PC-3 (cell line): ENCODE data around the gene MRPS31. TPM values are rescaled to one million over a fixed set of nuclear protein-coding genes. Genes with fewer than 3 reads are reported as not detected.
"Not testable (repeated sequence)": the region's sequence is repeated elsewhere in the genome, so short reads cannot be mapped to it uniquely, and the experiment has no call there.

Experiments
- ATAC-seq: fragments of 200-7000 bp; cut with Tn5 transposase; 2 replicates; pipeline ENCODE4 v1.9.1; 2020; ENCODE audit warnings: mild to moderate bottlenecking, moderate library complexity
- BruUV-seq: library from RNA; stranded (reverse); fragments of 400-500 nt; replicated peaks from 2 replicates; lab custom pipeline; 2021; lab: Mats Ljungman, UMichigan
- CTCF ChIA-PET: fragments of 300-600 bp; sonication (Branson Sonifier 250); formaldehyde crosslinking; loops from one replicate; lab custom pipeline; 2022; ENCODE audit warnings: antibody characterized with exemption; lab: Charles Lee
- POLR2A ChIA-PET: fragments of 300-600 bp; sonication (Branson Sonifier 250); formaldehyde crosslinking; loops from one replicate; lab custom pipeline; 2022; ENCODE audit warnings: antibody characterized with exemption; ENCODE audit not compliant: unreplicated experiment; lab: Charles Lee
- DNase-seq: peaks from one replicate; pipeline ENCODE4 v3.0.0-alpha.2; 2015
- H2AFZ ChIP-seq: fragments of 300-600 bp; sonication (generic); 2 replicates; pipeline ENCODE4 v1.6.0; 2016; ENCODE audit warnings: antibody characterized with exemption, low read length
- H3F3A ChIP-seq: fragments of 300-600 bp; sonication (generic); one replicate; pipeline ENCODE4 v1.6.0; 2017; ENCODE audit warnings: antibody characterized with exemption, low read length, control low read depth, mild to moderate bottlenecking; ENCODE audit not compliant: unreplicated experiment
- H3K27ac ChIP-seq: fragments of 300-600 bp; sonication (generic); 2 replicates; pipeline ENCODE4 v1.5.1; 2016; ENCODE audit warnings: mild to moderate bottlenecking, low read length
- H3K27me3 ChIP-seq: fragments of 300-600 bp; sonication (generic); 2 replicates; pipeline ENCODE4 v1.6.1; 2016; ENCODE audit warnings: low read length, mixed read lengths
- H3K36me3 ChIP-seq: fragments of 300-600 bp; sonication (generic); 2 replicates; pipeline ENCODE4 v1.6.1; 2016; ENCODE audit warnings: low read depth, mixed run types, low read length, mixed read lengths
- H3K4me1 ChIP-seq: fragments of 300-600 bp; sonication (generic); 2 replicates; pipeline ENCODE4 v1.5.1; 2016; ENCODE audit warnings: low read length; ENCODE audit not compliant: insufficient read depth
- H3K4me2 ChIP-seq: fragments of 300-600 bp; sonication (generic); 2 replicates; pipeline ENCODE4 v1.6.0; 2016; ENCODE audit warnings: low read length
- H3K4me3 ChIP-seq: fragments of 300-600 bp; sonication (generic); 2 replicates; pipeline ENCODE4 v1.5.1; 2016; ENCODE audit warnings: mild to moderate bottlenecking, low read length, mixed read lengths
- H3K79me2 ChIP-seq: fragments of 300-600 bp; sonication (generic); 2 replicates; pipeline ENCODE4 v1.6.1; 2017; ENCODE audit warnings: low read length, mixed read lengths
- H3K9ac ChIP-seq: fragments of 300-600 bp; sonication (generic); 2 replicates; pipeline ENCODE4 v1.6.0; 2016; ENCODE audit warnings: mild to moderate bottlenecking, low read length
- H3K9me2 ChIP-seq: fragments of 300-600 bp; sonication (generic); replicated peaks from 2 replicates; pipeline ENCODE4 v1.6.1; 2016; ENCODE audit warnings: mixed run types, low read length, mixed read lengths
- H3K9me3 ChIP-seq: fragments of 300-600 bp; sonication (generic); 2 replicates; pipeline ENCODE4 v1.6.1; 2016; ENCODE audit warnings: low read length, mixed read lengths
- H4K20me1 ChIP-seq: fragments of 300-600 bp; sonication (generic); 2 replicates; pipeline ENCODE4 v1.6.1; 2016; ENCODE audit warnings: low read length, mixed read lengths
- CTCF ChIP-seq: fragments of 300-600 bp; sonication (generic); conservative IDR thresholded peaks from 2 replicates; pipeline ENCODE4 v1.5.1; 2017; ENCODE audit warnings: antibody characterized with exemption, low read depth, mild to moderate bottlenecking, low read length
- EZH2 ChIP-seq: fragments of 300-600 bp; sonication (generic); IDR thresholded peaks from one replicate; pipeline ENCODE4 v1.6.1; 2017; ENCODE audit warnings: antibody characterized with exemption, mild to moderate bottlenecking, low read length; ENCODE audit not compliant: unreplicated experiment
- EZH2phosphoT487 ChIP-seq: fragments of 300-600 bp; sonication (generic); IDR thresholded peaks from 2 replicates; pipeline ENCODE4 v1.6.1; 2018; ENCODE audit warnings: mild to moderate bottlenecking, antibody characterized with exemption, low read length, borderline replicate concordance
- intact Hi-C: fragments of 100-400 bp; cut with micrococcal nuclease; formaldehyde crosslinking; loops from 2 replicates; pipeline ENCODE4 v1.9.0; 2023
- total RNA-seq: library from RNA; depleted of rRNA; stranded (reverse); fragments of >200 nt; gene quantifications from 2 replicates; pipeline ENCODE4 v1.2.3, GENCODE V29; 2014

MRPS31 gene
- total RNA-seq, 1 experiment from 2014 or later, result 14.6 TPM

GRCh38 chr13:40786568-40786996 lies 15.6 kb upstream of the MRPS31 start:
- BruUV-seq, result no TSS peak
- intact Hi-C loops, result no loop called here
- Histone ChIP-seq H2AFZ (no peak overlapping the region), H3K36me3 (no peaks in the 10 kb centered on the region), H3K27me3 (no peaks in the 10 kb centered on the region), H4K20me1 (no peaks in the 10 kb centered on the region), H3K9ac (no peak overlapping the region), H3K4me3 (no peak overlapping the region), H3K79me2 (peaks cover 16% of the 10 kb centered on the region), H3K4me2 (no peak overlapping the region), H3K4me1 (no peaks in the 10 kb centered on the region), H3K9me2 (no peaks in the 10 kb centered on the region), H3F3A (no peaks in the 10 kb centered on the region), H3K27ac (no peak overlapping the region), H3K9me3 (no peaks in the 10 kb centered on the region)
- ATAC-seq (no peak), DNase-seq (no peak)
- TF ChIP-seq CTCF, result no peak
- no peak for TF ChIP-seq EZH2phosphoT487
- no peak for TF ChIP-seq EZH2
- CTCF ChIA-PET, result no interaction called here
- POLR2A ChIA-PET, result no interaction called here

- Histone ChIP-seq H3K27me3 (no peaks in the 10 kb centered on the region), H3K4me2 (no peak overlapping the region), H3K27ac (no peak overlapping the region), H3K79me2 (no peaks in the 10 kb centered on the region), H3K36me3 (no peaks in the 10 kb centered on the region), H3K9me2 (no peaks in the 10 kb centered on the region), H3K9me3 (no peaks in the 10 kb centered on the region), H3K9ac (no peak overlapping the region), H2AFZ (no peak overlapping the region), H3K4me3 (no peak overlapping the region), H4K20me1 (no peaks in the 10 kb centered on the region), H3K4me1 (no peaks in the 10 kb centered on the region), H3F3A (no peaks in the 10 kb centered on the region)
- ATAC-seq, result no peak
- TF ChIP-seq EZH2 (no peak), EZH2phosphoT487 (no peak), CTCF (no peak)
- ChIA-PET CTCF (no interaction called here), POLR2A (no interaction called here)
- no TSS peak for BruUV-seq
- intact Hi-C loops, result no loop called here
- DNase-seq, result no peak
Measured at GRCh38 chr13:40784540-40784939, 13.6 kb upstream of the MRPS31 start.

- DNase-seq, H3K4me1 ChIP-seq, BruUV-seq, POLR2A ChIA-PET, H3K9me3 ChIP-seq, H3K27me3 ChIP-seq, H3F3A ChIP-seq, intact Hi-C loops, H3K27ac ChIP-seq, H2AFZ ChIP-seq, H3K36me3 ChIP-seq, H3K4me2 ChIP-seq, ATAC-seq, H4K20me1 ChIP-seq, H3K79me2 ChIP-seq, H3K9me2 ChIP-seq, H3K9ac ChIP-seq, H3K4me3 ChIP-seq: not testable (repeated sequence)
- CTCF ChIA-PET, result interaction anchor here (0.6 kb wide), 1 partner anchor 441 kb away, joined by 3 read pairs; no protein-coding TSS in a partner anchor
Measured at GRCh38 chr13:40782971-40783370, 12.0 kb upstream of the MRPS31 start.
